Mesendoderm (in vitro differentiated cells): Measurements from ENCODE around the gene GDNF.

ENCODE experiments used
- DNase-seq: peaks from one replicate; pipeline ENCODE4 v3.0.0; 2013
- H2AK5ac ChIP-seq: 2 replicates; pipeline ENCODE4 v1.6.1; 2013; ENCODE audit warnings: low read length, inconsistent platforms
- H2BK120ac ChIP-seq: 2 replicates; pipeline ENCODE4 v1.6.1; 2013; ENCODE audit warnings: low read depth, mild to moderate bottlenecking, low read length, moderate library complexity, mixed read lengths
- H2BK15ac ChIP-seq: replicated peaks from 2 replicates; pipeline ENCODE4 v1.6.1; 2013; ENCODE audit warnings: low read depth, mild to moderate bottlenecking, moderate library complexity
- H2BK5ac ChIP-seq: 2 replicates; pipeline ENCODE4 v1.6.1; 2013; ENCODE audit warnings: low read length, inconsistent platforms
- H3K18ac ChIP-seq: 2 replicates; pipeline ENCODE4 v1.6.1; 2013; ENCODE audit warnings: mild to moderate bottlenecking, low read length, mixed read lengths
- H3K23ac ChIP-seq: one replicate; pipeline ENCODE4 v1.6.1; 2013; ENCODE audit warnings: low read length
- H3K27ac ChIP-seq: 2 replicates; pipeline ENCODE4 v1.5.1; 2013; ENCODE audit warnings: low read depth, mild to moderate bottlenecking, inconsistent platforms, low read length, moderate library complexity
- H3K27me3 ChIP-seq: 2 replicates; pipeline ENCODE4 v1.6.1; 2013; ENCODE audit warnings: low read length, control low read depth, mild to moderate bottlenecking, inconsistent platforms; ENCODE audit not compliant: insufficient read depth, poor library complexity
- H3K36me3 ChIP-seq: 2 replicates; pipeline ENCODE4 v1.6.1; 2013; ENCODE audit warnings: low read length, inconsistent platforms; ENCODE audit not compliant: control insufficient read depth, insufficient read depth
- H3K4ac ChIP-seq: one replicate; pipeline ENCODE4 v1.6.1; 2013; ENCODE audit warnings: low read depth, mild to moderate bottlenecking, low read length, moderate library complexity
- H3K4me1 ChIP-seq: 2 replicates; pipeline ENCODE4 v1.6.1; 2013; ENCODE audit warnings: low read depth, low read length, inconsistent platforms; ENCODE audit not compliant: control insufficient read depth
- H3K4me2 ChIP-seq: 2 replicates; pipeline ENCODE4 v1.6.1; 2013; ENCODE audit warnings: low read length
- H3K4me3 ChIP-seq: 2 replicates; pipeline ENCODE4 v1.5.1; 2013; ENCODE audit warnings: mild to moderate bottlenecking, low read length
- H3K56ac ChIP-seq: one replicate; pipeline ENCODE4 v1.6.1; 2013; ENCODE audit warnings: low read length
- H3K79me1 ChIP-seq: 2 replicates; pipeline ENCODE4 v1.6.1; 2013; ENCODE audit warnings: low read length, inconsistent platforms
- H3K79me2 ChIP-seq: 2 replicates; pipeline ENCODE4 v1.6.1; 2013; ENCODE audit warnings: mild to moderate bottlenecking, low read length; ENCODE audit not compliant: control insufficient read depth, insufficient read depth
- H3K9ac ChIP-seq: 2 replicates; pipeline ENCODE4 v1.6.1; 2013; ENCODE audit warnings: low read length, inconsistent platforms
- H4K5ac ChIP-seq: one replicate; pipeline ENCODE4 v1.6.1; 2013; ENCODE audit warnings: low read length
- H4K8ac ChIP-seq: one replicate; pipeline ENCODE4 v1.6.1; 2013; ENCODE audit warnings: low read depth, mild to moderate bottlenecking, control low read depth, low read length, moderate library complexity
- WGBS: extraction: QIAGEN DNeasy Blood & Tissue Kit; methylation state at CpG from one replicate; pipeline ENCODE4 v1.1.7; 2013; ENCODE audit warnings: low lambda C conversion rate, missing lambda C conversion rate; ENCODE audit not compliant: insufficient coverage; ENCODE audit errors: extremely low coverage; 5-methylcytosine and 5-hydroxymethylcytosine counted together

Gene GDNF

GRCh38 chr5:37857696-37858095 is 17.9 kb upstream of the GDNF start:
- Histone ChIP-seq H3K79me1 (no peaks in the 10 kb centered on the region), H2BK5ac (no peak overlapping the region), H3K4me3 (no peak overlapping the region), H3K27me3 (no peaks in the 10 kb centered on the region), H3K4me1 (no peaks in the 10 kb centered on the region), H3K4ac (no peak overlapping the region), H2AK5ac (no peak overlapping the region), H3K36me3 (no peaks in the 10 kb centered on the region), H3K27ac (no peak overlapping the region), H3K56ac (no peak overlapping the region), H3K23ac (no peak overlapping the region), H2BK120ac (no peak overlapping the region), H3K18ac (no peak overlapping the region), H4K5ac (no peak overlapping the region), H4K8ac (no peak overlapping the region), H3K79me2 (no peaks in the 10 kb centered on the region), H2BK15ac (no peak overlapping the region), H3K4me2 (no peak overlapping the region), H3K9ac (no peak overlapping the region)
- DNase-seq = no peak
- no CpG with 5 or more reads among the region's 1 CpG for WGBS

DNA sequence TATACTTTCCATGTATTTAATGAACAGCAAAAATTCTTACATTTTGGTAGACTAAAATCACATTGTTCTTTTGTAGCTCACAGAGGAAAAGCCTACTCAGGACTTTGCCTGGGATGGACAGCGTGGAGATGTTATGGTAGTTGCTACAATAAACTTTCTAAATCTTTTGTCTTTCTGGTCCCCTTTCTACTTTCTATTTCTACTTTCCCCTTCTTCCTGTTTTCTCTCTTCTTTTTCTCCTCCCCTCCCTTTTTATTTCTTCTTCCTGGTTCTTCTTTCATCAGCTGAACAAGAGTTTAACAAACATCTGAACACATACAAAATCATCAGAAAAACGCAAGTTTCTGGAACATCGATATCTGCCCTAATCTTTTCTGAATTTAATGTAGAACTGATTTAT is 15.6 kb upstream of the GDNF start:
- Histone ChIP-seq H3K4me3 (no peak overlapping the region), H2BK120ac (no peak overlapping the region), H3K4ac (no peak overlapping the region), H3K79me1 (no peaks in the 10 kb centered on the region), H2BK15ac (no peak overlapping the region), H3K79me2 (no peaks in the 10 kb centered on the region), H3K27ac (no peak overlapping the region), H4K5ac (no peak overlapping the region), H3K36me3 (no peaks in the 10 kb centered on the region), H4K8ac (no peak overlapping the region), H3K4me1 (no peaks in the 10 kb centered on the region), H3K18ac (no peak overlapping the region), H3K27me3 (no peaks in the 10 kb centered on the region), H3K9ac (no peak overlapping the region), H2AK5ac (no peak overlapping the region), H2BK5ac (no peak overlapping the region), H3K23ac (no peak overlapping the region), H3K4me2 (no peak overlapping the region), H3K56ac (no peak overlapping the region)
- no CpG with 5 or more reads among the region's 3 CpGs for WGBS
- no peak for DNase-seq

DNA sequence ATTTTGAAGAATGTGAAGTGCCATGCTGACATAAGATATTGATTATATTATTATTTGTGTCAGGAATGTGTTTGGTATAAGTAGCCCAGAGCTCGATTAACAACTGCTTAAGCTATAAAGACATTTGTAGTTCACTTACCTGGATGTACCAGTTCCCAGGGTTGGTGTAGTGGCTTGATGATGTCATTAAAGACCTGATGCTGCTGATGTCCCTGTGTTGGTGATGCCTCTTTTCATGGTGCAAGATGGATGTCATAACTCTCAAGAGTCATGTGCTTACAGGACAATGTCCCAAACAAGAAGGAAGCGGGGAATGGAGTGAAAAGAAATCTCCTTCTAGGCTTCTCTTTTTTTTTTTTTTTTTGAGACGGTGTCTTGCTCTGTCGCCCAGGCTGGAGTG is 11.5 kb upstream of the GDNF start:
- no peak overlapping the region for H3K9ac ChIP-seq
- H3K4me1 ChIP-seq = peaks cover 8% of the 10 kb centered on the region
- no peak overlapping the region for H3K56ac ChIP-seq
- no peak overlapping the region for H3K4me2 ChIP-seq
- no peaks in the 10 kb centered on the region for H3K79me1 ChIP-seq
- H2BK5ac ChIP-seq = no peak overlapping the region
- no peak overlapping the region for H4K5ac ChIP-seq
- no peak overlapping the region for H3K27ac ChIP-seq
- H3K27me3 ChIP-seq = no peaks in the 10 kb centered on the region
- H4K8ac ChIP-seq = no peak overlapping the region
- no peak overlapping the region for H3K4me3 ChIP-seq
- no peaks in the 10 kb centered on the region for H3K79me2 ChIP-seq
- no peaks in the 10 kb centered on the region for H3K36me3 ChIP-seq
- no peak overlapping the region for H2AK5ac ChIP-seq
- H3K18ac ChIP-seq = no peak overlapping the region
- no peak overlapping the region for H2BK15ac ChIP-seq
- H3K23ac ChIP-seq = no peak overlapping the region
- no peak overlapping the region for H2BK120ac ChIP-seq
- WGBS = no CpG with 5 or more reads among the region's 4 CpGs
- no peak for DNase-seq
- no peak overlapping the region for H3K4ac ChIP-seq

DNA sequence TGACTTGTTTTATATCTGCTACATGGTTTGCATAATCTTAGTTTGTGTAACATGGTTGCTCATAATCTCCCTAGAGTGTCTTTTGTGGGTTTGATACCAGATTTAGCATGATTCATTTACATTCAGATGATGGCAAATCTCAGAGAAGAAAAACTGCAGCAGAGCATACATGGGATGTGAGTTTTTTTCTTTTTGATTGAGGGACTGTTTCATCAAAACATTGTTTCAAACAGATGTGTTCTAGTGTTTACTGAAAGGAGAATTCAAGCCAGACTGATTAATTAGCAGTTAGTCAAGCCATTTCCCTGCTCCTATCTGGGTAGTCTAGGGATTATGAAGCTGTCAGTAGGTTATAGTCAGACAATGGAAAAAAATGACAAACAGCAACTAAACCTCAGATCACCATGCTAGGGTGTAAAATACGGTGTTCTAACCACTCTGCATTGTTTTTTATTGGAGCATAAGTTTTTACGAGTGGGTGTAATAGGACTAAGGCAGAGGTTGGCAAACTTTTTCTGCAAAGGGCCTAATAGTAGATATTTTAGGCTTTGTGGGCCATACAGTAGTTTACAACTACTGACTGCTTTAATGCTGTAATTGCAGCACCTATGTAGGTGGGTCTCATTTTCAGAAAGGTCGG is 10.5 kb upstream of the GDNF start:
- no peak overlapping the region for H2BK15ac ChIP-seq
- H2BK120ac ChIP-seq = no peak overlapping the region
- no peak overlapping the region for H3K27ac ChIP-seq
- H3K27me3 ChIP-seq = no peaks in the 10 kb centered on the region
- no peaks in the 10 kb centered on the region for H3K36me3 ChIP-seq
- no peak overlapping the region for H2AK5ac ChIP-seq
- no peak overlapping the region for H3K18ac ChIP-seq
- peak overlapping the region; percentile 13 for H4K5ac ChIP-seq
- peaks cover 11% of the 10 kb centered on the region for H3K4me1 ChIP-seq
- WGBS = no CpG with 5 or more reads among the region's 3 CpGs
- H3K4me2 ChIP-seq = no peak overlapping the region
- no peaks in the 10 kb centered on the region for H3K79me2 ChIP-seq
- H3K4ac ChIP-seq = no peak overlapping the region
- no peaks in the 10 kb centered on the region for H3K79me1 ChIP-seq
- DNase-seq = no peak
- H4K8ac ChIP-seq = no peak overlapping the region
- no peak overlapping the region for H2BK5ac ChIP-seq
- H3K9ac ChIP-seq = no peak overlapping the region
- no peak overlapping the region for H3K4me3 ChIP-seq
- H3K23ac ChIP-seq = no peak overlapping the region
- H3K56ac ChIP-seq = no peak overlapping the region

DNA sequence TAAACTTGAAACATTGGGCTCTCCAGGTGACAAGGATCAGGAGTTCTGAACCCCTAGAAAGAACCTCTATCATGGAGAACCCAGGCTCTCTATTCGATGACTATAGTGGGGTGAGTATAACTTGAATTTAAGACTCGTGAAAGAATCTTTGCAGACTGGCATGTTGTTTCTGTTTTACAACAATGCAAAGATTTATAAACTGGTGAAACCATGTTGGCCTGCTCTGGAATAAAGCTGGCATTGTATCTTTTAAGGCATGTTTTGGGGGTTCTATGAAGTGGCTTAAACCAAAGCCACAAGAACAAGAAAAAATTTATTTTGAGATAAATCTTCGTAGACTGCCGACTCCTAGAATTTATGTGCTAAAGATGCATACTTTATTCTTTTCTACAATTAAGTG is 9.8 kb upstream of the GDNF start:
- Histone ChIP-seq H3K18ac (peak overlapping the region; percentile 90), H3K4ac (no peak overlapping the region), H4K8ac (no peak overlapping the region), H3K56ac (no peak overlapping the region), H2BK15ac (peak overlapping the region; percentile 74), H3K9ac (no peak overlapping the region), H3K4me2 (no peak overlapping the region), H3K27ac (no peak overlapping the region), H3K79me1 (no peaks in the 10 kb centered on the region), H4K5ac (no peak overlapping the region), H2BK120ac (peak overlapping the region; percentile 54), H3K36me3 (no peaks in the 10 kb centered on the region), H3K79me2 (no peaks in the 10 kb centered on the region), H3K27me3 (no peaks in the 10 kb centered on the region), H3K23ac (no peak overlapping the region), H3K4me1 (peaks cover 12% of the 10 kb centered on the region), H2BK5ac (no peak overlapping the region), H2AK5ac (no peak overlapping the region), H3K4me3 (no peak overlapping the region)
- WGBS = no CpG with 5 or more reads among the region's 4 CpGs
- DNase-seq = no peak

- no peak overlapping the region for H4K8ac ChIP-seq
Observed at GRCh38 chr5:37847978-37848425, 8.2 kb upstream of the GDNF start.

More at GRCh38 chr5:37847978-37848425, 8.2 kb upstream of the GDNF start:
- H3K18ac ChIP-seq = peak overlapping the region; percentile 52
- H3K56ac ChIP-seq = peak overlapping the region; percentile 34
- no peak overlapping the region for H2AK5ac ChIP-seq
- peaks cover 20% of the 10 kb centered on the region for H3K4me1 ChIP-seq
- H2BK15ac ChIP-seq = no peak overlapping the region
- H3K27me3 ChIP-seq = no peaks in the 10 kb centered on the region
- peak overlapping the region; percentile 28 for H2BK5ac ChIP-seq
- no CpG with 5 or more reads among the region's 3 CpGs for WGBS
- H3K4me3 ChIP-seq = no peak overlapping the region
- H3K27ac ChIP-seq = peak overlapping the region; percentile 3
- H3K79me1 ChIP-seq = no peaks in the 10 kb centered on the region
- no peaks in the 10 kb centered on the region for H3K36me3 ChIP-seq
- peak; percentile 75 for DNase-seq
- no peak overlapping the region for H3K23ac ChIP-seq
- H2BK120ac ChIP-seq = peak overlapping the region; percentile 93
- H4K5ac ChIP-seq = no peak overlapping the region
- H3K4me2 ChIP-seq = no peak overlapping the region
- H3K79me2 ChIP-seq = no peaks in the 10 kb centered on the region
- no peak overlapping the region for H3K9ac ChIP-seq
- no peak overlapping the region for H3K4ac ChIP-seq
